ENCODE measurements around the gene PSMC5. TPM values are rescaled to one million over a fixed set of nuclear protein-coding genes. Genes with fewer than 3 reads are reported as not detected.

PSMC5 gene
- total and polyA plus RNA-seq, 9 of the 15 experiments (the other 6 are each of a cell fraction or from before 2014, with no cell fraction given): 89.2 to 393 (median 161) TPM

GRCh38 chr17:63848834-63849689 lies 21.8 kb downstream of the PSMC5 start (continued):
- no peak for TF ChIP-seq HBP1 (CRISPR knock-in tag; IDR thresholded peaks at IDR 0.05)
- no peak for TF ChIP-seq HMG20B (CRISPR knock-in tag; IDR thresholded peaks at IDR 0.05)
- peak; percentile 67; the same call in 1 of the 2 replicates for TF ChIP-seq ATF1 (CRISPR knock-in tag; IDR thresholded peaks at IDR 0.05)
- TF ChIP-seq ATF1 (tag; IDR thresholded peaks at IDR 0.05): peak; percentile 99
- peak; percentile 68; the same call in 1 of the 2 replicates for TF ChIP-seq KLF13 (tag; IDR thresholded peaks at IDR 0.05; ENCODE audit: borderline replicate concordance, low read depth)
- TF ChIP-seq PTTG1 (tag; IDR thresholded peaks at IDR 0.05; ENCODE audit: low read depth): no peak
- no peak for TF ChIP-seq HMG20A (CRISPR knock-in tag; conservative IDR thresholded peaks at IDR 0.05)
- no peak for TF ChIP-seq CEBPB (tag; IDR thresholded peaks at IDR 0.05)
- no peak for TF ChIP-seq ZBTB8A (IDR thresholded peaks at IDR 0.05; ENCODE audit: partially characterized antibody)
- TF ChIP-seq TGIF2 (CRISPR knock-in tag; IDR thresholded peaks at IDR 0.05): no peak
- no peak for TF ChIP-seq ZNF551 (CRISPR knock-in tag; IDR thresholded peaks at IDR 0.05)
- TF ChIP-seq MCM2 (IDR thresholded peaks at IDR 0.05; ENCODE audit: low read depth): no peak
- peak; percentile 92 for TF ChIP-seq RAD51 (IDR thresholded peaks at IDR 0.05; ENCODE audit: borderline replicate concordance, low read depth)
- TF ChIP-seq YBX1 (IDR thresholded peaks at IDR 0.05): no peak
- peak; percentile 91 for TF ChIP-seq SMAD4 (CRISPR knock-in tag; conservative IDR thresholded peaks at IDR 0.05)
- no peak for TF ChIP-seq ZNF512 (tag; IDR thresholded peaks at IDR 0.05)
- TF ChIP-seq ZBTB34 (CRISPR knock-in tag; IDR thresholded peaks at IDR 0.05): peak; percentile 76
- TF ChIP-seq ZNF511 (CRISPR knock-in tag; IDR thresholded peaks at IDR 0.05): peak; percentile 99
- no peak for TF ChIP-seq PATZ1 (CRISPR knock-in tag; IDR thresholded peaks at IDR 0.05; ENCODE audit: borderline replicate concordance)
- peak in 1 of 2 experiments; percentile 94; a peak in 2 of 3 replicates for TF ChIP-seq CBX3 (IDR thresholded peaks at IDR 0.05; ENCODE audit: borderline replicate concordance in 1 of 2, low read length in 2 of 2)
- peak; percentile 23; the same call in 1 of the 2 replicates for TF ChIP-seq ZNF175 (CRISPR knock-in tag; IDR thresholded peaks at IDR 0.05; ENCODE audit: low read depth)

Data from K562 (cell line).